Ectodermal cell (in vitro differentiated cells): ENCODE data around the gene EIF4A3.

Experiments used
- H3K27ac ChIP-seq: 2 replicates; pipeline ENCODE4 v1.7.0; 2013; ENCODE audit warnings: mild to moderate bottlenecking, low read depth, low read length; ENCODE audit not compliant: insufficient read depth, poor library complexity, severe bottlenecking
- H3K27me3 ChIP-seq: 2 replicates; pipeline ENCODE4 v1.7.0; 2013; ENCODE audit warnings: mild to moderate bottlenecking, low read length; ENCODE audit not compliant: insufficient read depth, control insufficient read depth, poor library complexity, severe bottlenecking
- H3K36me3 ChIP-seq: one replicate; pipeline ENCODE4 v1.7.0; 2013; ENCODE audit warnings: low read length; ENCODE audit not compliant: control insufficient read depth, insufficient read depth
- H3K4me1 ChIP-seq: one replicate; pipeline ENCODE4 v1.7.0; 2013; ENCODE audit warnings: low read length; ENCODE audit not compliant: control insufficient read depth, insufficient read depth
- H3K4me3 ChIP-seq: 2 replicates; pipeline ENCODE4 v1.7.0; 2013; ENCODE audit warnings: low read depth, low read length, control low read depth; ENCODE audit not compliant: insufficient read depth
- H3K9me3 ChIP-seq: 2 replicates; pipeline ENCODE4 v1.7.0; 2013; ENCODE audit warnings: mild to moderate bottlenecking, low read length, moderate library complexity; ENCODE audit not compliant: control insufficient read depth
- WGBS, 2 experiments: methylation state at CpG; one replicate each; pipeline ENCODE4 v1.1.7; 2013; ENCODE audit warnings: missing lambda C conversion rate in 2 of 2; 5-methylcytosine and 5-hydroxymethylcytosine counted together

The EIF4A3 gene

DNA sequence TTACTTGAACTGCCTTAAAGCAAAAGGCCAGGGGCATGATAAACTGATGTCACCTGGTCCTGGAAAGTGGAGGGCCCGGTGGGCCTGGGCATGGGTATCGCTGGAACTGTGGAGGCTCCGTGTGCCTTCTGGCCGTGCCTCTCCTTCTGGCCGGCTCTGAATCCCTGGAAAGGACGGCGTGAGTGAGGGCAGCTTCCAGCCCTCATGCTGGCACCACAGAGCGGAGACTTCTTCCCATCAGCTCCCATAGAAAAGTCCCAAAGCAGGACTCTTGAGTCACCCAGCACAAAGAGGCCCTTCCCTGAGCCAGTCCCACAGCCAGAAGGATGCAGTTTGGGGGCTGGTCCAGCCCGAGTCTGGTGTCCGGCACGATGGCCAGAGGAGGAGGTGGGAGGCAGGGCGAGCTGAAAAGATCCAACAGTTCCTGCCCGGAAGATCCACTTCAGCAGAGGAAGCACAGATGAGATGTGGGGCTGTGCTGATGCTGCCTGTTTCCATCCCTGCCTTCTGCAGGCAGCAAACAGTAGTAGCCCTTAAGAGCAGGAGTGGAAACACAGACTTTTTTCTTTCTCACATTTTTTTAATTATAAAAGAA lies 37.8 kb downstream of the EIF4A3 start:
- 93 to 94% methylated on average over 13 of the region's 13 CpGs for WGBS, 2 experiments
- Histone ChIP-seq H3K4me1 (peaks cover 15% of the 10 kb centered on the region), H3K36me3 (peaks cover 1% of the 10 kb centered on the region), H3K4me3 (no peak overlapping the region), H3K9me3 (no peaks in the 10 kb centered on the region), H3K27me3 (no peaks in the 10 kb centered on the region), H3K27ac (no peak overlapping the region)

DNA sequence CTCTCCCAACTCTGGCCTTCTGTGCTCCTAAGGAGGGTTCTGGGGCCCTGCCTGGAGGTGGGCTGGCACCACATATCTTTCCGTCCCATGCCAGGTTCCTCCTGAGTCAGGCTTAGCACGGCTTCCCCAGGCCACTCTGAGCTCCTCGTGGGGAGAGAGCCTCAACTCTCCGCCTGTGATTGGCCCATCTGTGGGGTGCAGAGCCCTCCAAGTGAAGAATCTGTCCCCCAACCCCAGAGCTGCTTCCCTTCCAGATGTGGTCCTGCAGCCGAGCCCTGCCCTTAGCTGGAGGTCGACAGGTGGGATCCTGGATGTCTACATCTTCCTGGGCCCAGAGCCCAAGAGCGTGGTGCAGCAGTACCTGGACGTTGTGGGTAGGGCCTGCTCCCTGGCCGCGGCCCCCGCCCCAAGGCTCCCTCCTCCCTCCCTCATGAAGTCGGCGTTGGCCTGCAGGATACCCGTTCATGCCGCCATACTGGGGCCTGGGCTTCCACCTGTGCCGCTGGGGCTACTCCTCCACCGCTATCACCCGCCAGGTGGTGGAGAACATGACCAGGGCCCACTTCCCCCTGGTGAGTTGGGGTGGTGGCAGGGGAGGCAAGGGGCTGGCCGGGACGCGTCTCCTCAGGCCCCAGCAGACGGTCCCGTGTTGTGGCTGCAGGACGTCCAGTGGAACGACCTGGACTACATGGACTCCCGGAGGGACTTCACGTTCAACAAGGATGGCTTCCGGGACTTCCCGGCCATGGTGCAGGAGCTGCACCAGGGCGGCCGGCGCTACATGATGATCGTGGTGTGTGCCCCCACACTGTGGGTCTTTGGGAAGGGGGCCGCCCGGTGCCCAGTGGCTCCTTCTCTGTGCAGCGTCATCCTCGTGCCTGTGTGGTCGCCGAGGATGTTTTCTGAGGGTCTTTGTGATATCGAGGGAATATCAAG lies 38.6 kb downstream of the EIF4A3 start:
- Histone ChIP-seq H3K9me3 (no peaks in the 10 kb centered on the region), H3K27ac (no peak overlapping the region), H3K4me3 (no peak overlapping the region), H3K36me3 (no peaks in the 10 kb centered on the region), H3K27me3 (no peaks in the 10 kb centered on the region), H3K4me1 (peaks cover 16% of the 10 kb centered on the region)
- WGBS, 2 experiments = 91% methylated on average over 40 of the region's 40 CpGs

GRCh38 chr17:80107231-80108021 lies 39.5 kb downstream of the EIF4A3 start:
- WGBS, 2 experiments = 91 to 93% methylated on average over 46 of the region's 46 CpGs

DNA sequence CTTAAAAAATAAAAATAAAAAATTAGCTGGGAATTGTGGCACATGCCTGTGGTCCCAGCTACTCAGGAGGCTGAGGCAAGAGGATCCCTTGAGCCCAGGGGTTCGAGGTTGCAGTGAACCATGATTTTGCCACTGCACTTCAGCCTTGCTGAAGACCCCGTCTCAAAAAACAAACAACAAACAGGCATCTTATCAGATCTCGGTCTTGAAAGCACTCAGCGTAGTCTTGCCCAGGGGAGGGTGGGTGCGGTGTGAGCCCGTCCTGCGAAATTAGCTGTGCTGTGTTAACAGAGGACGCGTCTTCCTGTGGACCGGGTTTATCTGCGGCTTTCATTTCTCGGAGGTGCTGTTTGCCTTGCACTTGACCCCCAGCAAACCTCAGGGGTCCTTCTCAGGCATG lies 40.2 kb downstream of the EIF4A3 start:
- Histone ChIP-seq H3K27me3 (no peaks in the 10 kb centered on the region), H3K9me3 (no peaks in the 10 kb centered on the region), H3K4me3 (no peak overlapping the region), H3K4me1 (peaks cover 12% of the 10 kb centered on the region), H3K27ac (no peak overlapping the region), H3K36me3 (no peaks in the 10 kb centered on the region)
- 87 to 88% methylated on average over 12 of the region's 12 CpGs for WGBS, 2 experiments

More at GRCh38 chr17:80107231-80108021, 39.5 kb downstream of the EIF4A3 start:
- H3K4me3 ChIP-seq = no peak overlapping the region
- H3K36me3 ChIP-seq = no peaks in the 10 kb centered on the region
- H3K9me3 ChIP-seq = no peaks in the 10 kb centered on the region
- H3K4me1 ChIP-seq = peaks cover 13% of the 10 kb centered on the region
- no peak overlapping the region for H3K27ac ChIP-seq
- no peaks in the 10 kb centered on the region for H3K27me3 ChIP-seq

- 90 to 92% methylated on average over 10 of the region's 10 CpGs for WGBS, 2 experiments
- no peak overlapping the region for H3K4me3 ChIP-seq
- H3K36me3 ChIP-seq = no peaks in the 10 kb centered on the region
- no peaks in the 10 kb centered on the region for H3K27me3 ChIP-seq
- no peaks in the 10 kb centered on the region for H3K9me3 ChIP-seq
- no peak overlapping the region for H3K27ac ChIP-seq
- H3K4me1 ChIP-seq = peaks cover 12% of the 10 kb centered on the region
These were observed 40.8 kb downstream of the EIF4A3 start for GRCh38 chr17:80106176-80106575.

- H3K4me3 ChIP-seq = no peak overlapping the region
- H3K4me1 ChIP-seq = peaks cover 15% of the 10 kb centered on the region
- H3K27ac ChIP-seq = no peak overlapping the region
- H3K36me3 ChIP-seq = no peaks in the 10 kb centered on the region
- no peaks in the 10 kb centered on the region for H3K9me3 ChIP-seq
- no peaks in the 10 kb centered on the region for H3K27me3 ChIP-seq
- WGBS, 2 experiments = 92% methylated on average over 29 of the region's 29 CpGs
These were observed 41.2 kb downstream of the EIF4A3 start for GRCh38 chr17:80105762-80106161.

GRCh38 chr17:80104956-80105375 lies 42.0 kb downstream of the EIF4A3 start:
- peaks cover 15% of the 10 kb centered on the region for H3K4me1 ChIP-seq
- no peaks in the 10 kb centered on the region for H3K9me3 ChIP-seq
- H3K36me3 ChIP-seq = no peaks in the 10 kb centered on the region
- peaks cover 7% of the 10 kb centered on the region for H3K27me3 ChIP-seq
- no peak overlapping the region for H3K27ac ChIP-seq
- no peak overlapping the region for H3K4me3 ChIP-seq
- WGBS, 2 experiments = 93 to 95% methylated on average over 18 of the region's 18 CpGs

- H3K27ac ChIP-seq = no peak overlapping the region
- no peaks in the 10 kb centered on the region for H3K9me3 ChIP-seq
- WGBS, 2 experiments = 81 to 84% methylated on average over 26 of the region's 26 CpGs
- H3K4me3 ChIP-seq = no peak overlapping the region
- no peaks in the 10 kb centered on the region for H3K36me3 ChIP-seq
- peaks cover 8% of the 10 kb centered on the region for H3K27me3 ChIP-seq
- peaks cover 15% of the 10 kb centered on the region for H3K4me1 ChIP-seq
These were observed 42.5 kb downstream of the EIF4A3 start for GRCh38 chr17:80104321-80104955.

GRCh38 chr17:80103449-80104085 lies 43.4 kb downstream of the EIF4A3 start:
- H3K9me3 ChIP-seq = no peaks in the 10 kb centered on the region
- H3K27me3 ChIP-seq = peaks cover 8% of the 10 kb centered on the region
- H3K4me3 ChIP-seq = no peak overlapping the region
- H3K36me3 ChIP-seq = no peaks in the 10 kb centered on the region
- WGBS, 2 experiments = 89 to 90% methylated on average over 19 of the region's 19 CpGs
- H3K4me1 ChIP-seq = peaks cover 15% of the 10 kb centered on the region
- no peak overlapping the region for H3K27ac ChIP-seq
